Activated CD8-positive, alpha-beta T cell treated with anti-CD3 and anti-CD28 coated beads for 36 hours (primary cell): ENCODE results near the gene TRAF3IP1. TPM values are rescaled to one million over a fixed set of nuclear protein-coding genes. Genes with fewer than 3 reads are reported as not detected.
A peak's percentile ranks its signal among the peaks of the same experiment; 100 is the strongest.

Experiments used
- ATAC-seq: fragments of 200-7000 bp; cut with Tn5 transposase; one replicate; pipeline ENCODE4 v1.10.0; 2021; ENCODE audit warnings: mild to moderate bottlenecking, moderate library complexity
- CTCF ChIA-PET: fragments of 350-600 bp; sonication (Branson Sonifier 250); formaldehyde crosslinking; loops from one replicate; lab custom pipeline; 2021; ENCODE audit warnings: antibody characterized with exemption; lab: Charles Lee
- POLR2A ChIA-PET: fragments of 350-600 bp; sonication (Branson Sonifier 250); formaldehyde crosslinking; loops from one replicate; lab custom pipeline; 2021; ENCODE audit warnings: antibody characterized with exemption; lab: Charles Lee
- DNase-seq: peaks from one replicate; pipeline ENCODE4 v3.0.0-alpha.2; 2020
- H3K27ac Mint-ChIP-seq: one replicate; pipeline ENCODE4 v1.8.0; 2021; ENCODE audit warnings: mild to moderate bottlenecking, mixed read lengths
- H3K27me3 Mint-ChIP-seq: one replicate; pipeline ENCODE4 v1.8.0; 2021; ENCODE audit warnings: mixed read lengths
- H3K36me3 Mint-ChIP-seq: one replicate; pipeline ENCODE4 v1.8.0; 2021; ENCODE audit warnings: low read depth, mixed read lengths
- H3K4me1 Mint-ChIP-seq: one replicate; pipeline ENCODE4 v1.8.0; 2021; ENCODE audit warnings: low read depth, mixed read lengths
- H3K4me3 Mint-ChIP-seq: one replicate; pipeline ENCODE4 v1.8.0; 2021; ENCODE audit warnings: mild to moderate bottlenecking, moderate library complexity, mixed read lengths
- H3K9me3 Mint-ChIP-seq: one replicate; pipeline ENCODE4 v1.8.0; 2021; ENCODE audit warnings: mixed read lengths
- intact Hi-C: fragments of 100-400 bp; cut with micrococcal nuclease; formaldehyde crosslinking; loops from one replicate; pipeline ENCODE4 v1.10.0; 2022
- total RNA-seq, 2 experiments: library from RNA; stranded (reverse); gene quantifications; one replicate each; pipeline ENCODE4 v1.2.3, GENCODE V29; 2021
- TF ChIP-seq, protein P1 (sequence below): fragments of 200-600 bp; IDR thresholded peaks from one replicate; pipeline ENCODE4 v1.8.0; 2022; ENCODE audit warnings: antibody characterized with exemption, mild to moderate bottlenecking

The TRAF3IP1 gene
- total RNA-seq, 2 experiments from 2014 or later: 7.1 to 7.9 TPM

DNA sequence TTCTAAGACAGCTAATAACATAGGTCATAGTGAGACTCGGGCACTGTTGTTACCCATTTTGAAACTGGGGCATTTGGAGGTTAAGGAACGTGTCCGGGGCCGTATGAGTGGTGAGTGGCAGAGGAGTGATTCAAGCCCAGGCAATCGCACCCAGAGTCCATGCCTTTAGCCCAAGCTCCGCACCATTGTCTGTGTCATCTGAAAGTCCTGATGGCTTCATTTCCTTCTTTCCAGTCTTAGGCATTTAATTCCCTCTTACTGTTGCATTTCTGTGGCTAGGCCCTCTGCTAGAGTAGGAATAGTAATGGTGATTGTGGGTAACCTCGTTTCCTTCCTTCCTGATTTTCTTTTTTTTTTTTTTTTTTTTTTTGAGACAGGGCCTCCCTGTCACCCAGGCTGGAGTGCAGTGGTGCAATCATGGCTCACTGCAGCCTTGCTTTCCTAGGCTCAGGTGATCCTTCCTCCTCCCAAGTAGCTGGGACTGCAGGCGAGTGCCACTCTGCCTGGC is 56.6 kb downstream of the TRAF3IP1 start:
- Mint-ChIP-seq H3K4me1 (peaks cover 29% of the 10 kb centered on the region), H3K27ac (no peak overlapping the region), H3K9me3 (peaks cover 2% of the 10 kb centered on the region), H3K36me3 (peaks cover 3% of the 10 kb centered on the region), H3K27me3 (no peaks in the 10 kb centered on the region), H3K4me3 (no peak overlapping the region)
- ChIA-PET POLR2A (no interaction called here), CTCF (interaction anchor here (0.9 to 1.4 kb wide), 6 partner anchors 10 to 90 kb away, joined by 3 to 5 read pairs (median 4); no protein-coding TSS in a partner anchor)
- intact Hi-C loops: loop anchor here (10.0 kb wide), 2 partner anchors 48 to 408 kb away; partner anchors contain the start of gene ASB1
- ATAC-seq (peak; percentile 65), DNase-seq (peak; percentile 19)
- TF ChIP-seq, protein P1, sequence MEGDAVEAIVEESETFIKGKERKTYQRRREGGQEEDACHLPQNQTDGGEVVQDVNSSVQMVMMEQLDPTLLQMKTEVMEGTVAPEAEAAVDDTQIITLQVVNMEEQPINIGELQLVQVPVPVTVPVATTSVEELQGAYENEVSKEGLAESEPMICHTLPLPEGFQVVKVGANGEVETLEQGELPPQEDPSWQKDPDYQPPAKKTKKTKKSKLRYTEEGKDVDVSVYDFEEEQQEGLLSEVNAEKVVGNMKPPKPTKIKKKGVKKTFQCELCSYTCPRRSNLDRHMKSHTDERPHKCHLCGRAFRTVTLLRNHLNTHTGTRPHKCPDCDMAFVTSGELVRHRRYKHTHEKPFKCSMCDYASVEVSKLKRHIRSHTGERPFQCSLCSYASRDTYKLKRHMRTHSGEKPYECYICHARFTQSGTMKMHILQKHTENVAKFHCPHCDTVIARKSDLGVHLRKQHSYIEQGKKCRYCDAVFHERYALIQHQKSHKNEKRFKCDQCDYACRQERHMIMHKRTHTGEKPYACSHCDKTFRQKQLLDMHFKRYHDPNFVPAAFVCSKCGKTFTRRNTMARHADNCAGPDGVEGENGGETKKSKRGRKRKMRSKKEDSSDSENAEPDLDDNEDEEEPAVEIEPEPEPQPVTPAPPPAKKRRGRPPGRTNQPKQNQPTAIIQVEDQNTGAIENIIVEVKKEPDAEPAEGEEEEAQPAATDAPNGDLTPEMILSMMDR: no peak

DNA sequence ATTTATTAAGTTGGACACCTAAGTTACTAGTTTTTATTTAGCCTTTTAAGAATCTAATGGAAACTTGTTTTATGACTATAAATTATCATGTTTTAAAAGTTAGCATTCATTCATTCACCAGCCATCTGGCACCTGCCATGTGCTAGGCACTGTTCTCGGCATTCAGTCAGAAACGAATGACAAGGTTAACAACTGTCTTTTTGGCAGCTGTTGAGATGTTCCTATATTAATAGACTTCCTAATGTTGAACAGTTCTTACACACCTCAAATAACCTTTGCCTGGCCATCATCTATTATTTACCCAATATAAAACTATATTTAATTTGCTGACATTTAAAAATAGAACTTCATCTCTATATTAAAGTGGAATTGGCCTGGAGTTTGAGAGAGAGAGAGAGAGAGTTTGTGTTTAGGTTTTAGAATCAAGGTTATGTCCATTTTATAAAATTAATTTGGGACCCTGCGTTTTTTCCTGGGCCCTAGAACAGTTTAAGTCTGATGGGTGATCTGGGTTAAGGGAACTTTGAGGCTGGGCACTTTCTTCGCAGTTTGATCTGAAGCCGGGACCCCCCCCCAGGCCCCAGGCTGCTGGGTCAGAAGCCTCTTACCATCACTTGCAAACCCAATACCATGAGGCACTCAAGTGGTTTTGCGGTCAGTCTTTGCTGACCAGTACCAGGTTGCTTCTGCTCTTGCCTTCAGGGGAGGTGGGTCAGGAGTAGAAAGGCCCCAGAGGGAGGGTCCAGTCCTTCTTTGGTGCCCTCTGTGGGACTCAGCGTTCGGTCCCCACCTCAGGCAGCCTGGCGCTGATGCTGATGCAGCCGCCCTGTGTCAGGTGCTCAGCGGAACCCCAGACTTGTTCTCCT is 58.1 kb downstream of the TRAF3IP1 start:
- ChIA-PET POLR2A (no interaction called here), CTCF (interaction anchor here (0.9 to 3.5 kb wide), 5 partner anchors 8 to 136 kb away, joined by 3 to 19 read pairs (median 4); no protein-coding TSS in a partner anchor)
- intact Hi-C loops: loop anchor here (10.0 kb wide), 2 partner anchors 46 to 406 kb away; partner anchors contain the start of gene ASB1
- Mint-ChIP-seq H3K27ac (no peak overlapping the region), H3K27me3 (no peaks in the 10 kb centered on the region), H3K4me3 (no peak overlapping the region), H3K4me1 (peaks cover 31% of the 10 kb centered on the region), H3K9me3 (no peaks in the 10 kb centered on the region), H3K36me3 (peaks cover 2% of the 10 kb centered on the region)
- ATAC-seq (peak; percentile 22), DNase-seq (peak; percentile 32)
- TF ChIP-seq, protein P1: no peak

DNA sequence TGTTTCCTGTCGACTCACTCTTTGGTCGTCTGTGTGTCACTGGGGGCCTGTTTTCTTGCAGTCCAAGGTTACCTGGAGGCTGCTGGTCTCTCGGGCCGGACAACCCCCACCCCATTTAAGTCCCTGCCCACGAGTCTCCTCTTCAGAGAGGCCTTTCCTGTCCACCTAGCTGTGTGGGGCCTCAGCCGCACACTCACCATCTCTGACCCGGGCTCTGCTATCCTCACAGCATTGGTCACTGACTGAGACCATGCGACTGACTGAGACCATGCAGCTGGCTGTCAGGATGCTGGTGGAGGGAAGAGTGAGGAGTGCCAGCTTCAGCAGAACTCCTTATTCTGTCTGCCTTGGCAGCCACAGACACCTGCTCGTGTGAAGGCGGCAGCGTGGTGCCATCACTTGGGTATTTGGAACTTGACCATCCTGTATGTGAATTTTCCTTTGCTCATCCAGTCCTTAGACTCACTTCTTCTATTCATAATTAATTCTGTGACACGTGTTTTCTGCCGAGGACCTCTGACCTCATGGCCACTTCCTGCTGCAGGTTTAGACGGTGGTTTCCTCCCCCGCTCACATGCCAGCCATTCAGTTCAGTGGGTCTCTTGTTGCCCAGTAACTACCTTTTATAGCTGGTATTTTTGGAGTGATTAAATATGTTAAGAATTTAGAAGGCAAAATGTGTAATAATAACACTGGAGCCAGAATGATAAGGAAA is 58.9 kb downstream of the TRAF3IP1 start:
- intact Hi-C loops: loop anchor here (10.0 kb wide), 2 partner anchors 46 to 406 kb away; partner anchors contain the start of gene ASB1
- no peaks in the 10 kb centered on the region for H3K9me3 Mint-ChIP-seq
- DNase-seq (peak; percentile 74), ATAC-seq (peak; percentile 78)
- no peaks in the 10 kb centered on the region for H3K27me3 Mint-ChIP-seq
- ChIA-PET CTCF (interaction anchor here (1.5 to 3.5 kb wide), 2 partner anchors 9 to 22 kb away, joined by 4 to 19 read pairs; no protein-coding TSS in a partner anchor), POLR2A (no interaction called here)
- H3K36me3 Mint-ChIP-seq: peaks cover 2% of the 10 kb centered on the region
- peaks cover 31% of the 10 kb centered on the region for H3K4me1 Mint-ChIP-seq
- H3K4me3 Mint-ChIP-seq: no peak overlapping the region
- TF ChIP-seq, protein P1: no peak
- H3K27ac Mint-ChIP-seq: peak overlapping the region; percentile 66

DNA sequence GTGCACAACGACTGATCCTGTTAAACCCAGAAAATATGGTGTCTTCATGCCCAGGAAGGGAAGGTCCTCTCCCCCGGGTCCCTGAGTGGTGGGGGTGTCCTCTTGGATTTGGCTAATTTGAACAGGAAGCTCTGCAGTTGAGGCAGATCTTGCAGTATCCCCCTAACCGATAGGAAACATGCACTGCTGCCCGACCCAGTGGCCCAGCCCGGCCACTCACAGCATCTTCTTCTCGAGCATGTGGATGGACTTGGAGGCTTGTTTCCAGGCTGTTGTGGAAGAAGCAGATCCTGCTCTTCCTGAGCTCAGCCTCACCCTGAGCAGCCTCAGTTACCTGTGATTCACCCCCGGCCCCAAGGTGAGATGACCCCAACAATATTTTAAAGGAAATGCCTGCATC is 60.0 kb downstream of the TRAF3IP1 start:
- DNase-seq (no peak), ATAC-seq (no peak)
- H3K4me3 Mint-ChIP-seq: no peak overlapping the region
- intact Hi-C loops: no loop called here
- no peaks in the 10 kb centered on the region for H3K27me3 Mint-ChIP-seq
- CTCF ChIA-PET: interaction anchor here (1.5 to 3.5 kb wide), 2 partner anchors 10 to 23 kb away, joined by 4 to 19 read pairs; no protein-coding TSS in a partner anchor
- TF ChIP-seq, protein P1: no peak
- H3K36me3 Mint-ChIP-seq: peaks cover 2% of the 10 kb centered on the region
- H3K9me3 Mint-ChIP-seq: no peaks in the 10 kb centered on the region
- no peak overlapping the region for H3K27ac Mint-ChIP-seq
- H3K4me1 Mint-ChIP-seq: peaks cover 31% of the 10 kb centered on the region
- POLR2A ChIA-PET: interaction anchor here (1.5 kb wide), 1 partner anchor 10 kb away, joined by 4 read pairs; no protein-coding TSS in a partner anchor
